ENCODE results near the gene CFAP99. TPM values are rescaled to one million over a fixed set of nuclear protein-coding genes. Genes with fewer than 3 reads are reported as not detected.

CFAP99 gene
- total and polyA plus RNA-seq, 2 donors (not counting 1 experiment from before 2014, with no cell fraction given): under 0.01 TPM; not detected in 1

DNA sequence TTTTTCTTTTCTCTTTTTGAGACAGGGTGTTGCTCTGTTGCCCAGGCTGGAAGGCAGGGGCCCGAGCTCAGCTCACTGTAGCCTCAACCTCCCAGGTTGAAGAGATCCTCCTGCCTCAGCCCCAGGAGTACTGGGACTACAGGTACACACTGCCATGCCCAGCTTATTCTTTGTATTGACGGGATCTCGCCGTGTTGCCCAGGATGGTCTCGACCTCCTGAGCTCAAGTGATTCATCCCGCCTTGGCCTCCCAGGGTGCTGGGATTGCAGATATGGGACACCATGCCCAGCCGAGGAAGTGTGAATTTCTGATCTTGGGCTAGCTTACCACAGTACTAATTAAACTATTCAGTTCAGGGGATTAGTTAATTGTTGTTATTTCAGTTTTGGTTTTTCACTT lies 89.1 kb downstream of the CFAP99 start:
- peaks cover 14% of the 10 kb centered on the region for H3K79me2 ChIP-seq (ENCODE audit: control insufficient read depth, insufficient read depth, low read length)
- H3K9me3 ChIP-seq (ENCODE audit: control insufficient read depth, insufficient read depth, low read depth, low read length): no peaks in the 10 kb centered on the region
- H4K20me1 ChIP-seq (ENCODE audit: control insufficient read depth, extremely low read depth, insufficient read depth, low read length): no peaks in the 10 kb centered on the region
- H3K36me3 ChIP-seq (ENCODE audit: control insufficient read depth, insufficient read depth, low read length): peaks cover 20% of the 10 kb centered on the region
- H3K27me3 ChIP-seq (ENCODE audit: control insufficient read depth, insufficient read depth, low read length): no peaks in the 10 kb centered on the region
- no peak overlapping the region for H2AFZ ChIP-seq (ENCODE audit: low read length)
- no peak for DNase-seq (ENCODE audit: low read depth in 2 of 2)
- no peak overlapping the region for H3K9ac ChIP-seq (ENCODE audit: insufficient read depth, low read length)
- H3K4me2 ChIP-seq (ENCODE audit: extremely low read depth, insufficient read depth, low read length): no peak overlapping the region
- H3K4me1 ChIP-seq (ENCODE audit: control insufficient read depth, extremely low read depth, insufficient read depth, low read length): no peaks in the 10 kb centered on the region
- TF ChIP-seq EZH2 (IDR thresholded peaks at IDR 0.05; ENCODE audit: low read length, missing control alignments): no peak
- TF ChIP-seq, protein P1, sequence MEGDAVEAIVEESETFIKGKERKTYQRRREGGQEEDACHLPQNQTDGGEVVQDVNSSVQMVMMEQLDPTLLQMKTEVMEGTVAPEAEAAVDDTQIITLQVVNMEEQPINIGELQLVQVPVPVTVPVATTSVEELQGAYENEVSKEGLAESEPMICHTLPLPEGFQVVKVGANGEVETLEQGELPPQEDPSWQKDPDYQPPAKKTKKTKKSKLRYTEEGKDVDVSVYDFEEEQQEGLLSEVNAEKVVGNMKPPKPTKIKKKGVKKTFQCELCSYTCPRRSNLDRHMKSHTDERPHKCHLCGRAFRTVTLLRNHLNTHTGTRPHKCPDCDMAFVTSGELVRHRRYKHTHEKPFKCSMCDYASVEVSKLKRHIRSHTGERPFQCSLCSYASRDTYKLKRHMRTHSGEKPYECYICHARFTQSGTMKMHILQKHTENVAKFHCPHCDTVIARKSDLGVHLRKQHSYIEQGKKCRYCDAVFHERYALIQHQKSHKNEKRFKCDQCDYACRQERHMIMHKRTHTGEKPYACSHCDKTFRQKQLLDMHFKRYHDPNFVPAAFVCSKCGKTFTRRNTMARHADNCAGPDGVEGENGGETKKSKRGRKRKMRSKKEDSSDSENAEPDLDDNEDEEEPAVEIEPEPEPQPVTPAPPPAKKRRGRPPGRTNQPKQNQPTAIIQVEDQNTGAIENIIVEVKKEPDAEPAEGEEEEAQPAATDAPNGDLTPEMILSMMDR (conservative IDR thresholded peaks at IDR 0.05 in 1 of 2, IDR thresholded peaks at IDR 0.05 in 1 of 2; ENCODE audit: low read depth in 1 of 2, low read length in 2 of 2): no peak
- H3K27ac ChIP-seq (ENCODE audit: insufficient read depth, low read length): no peak overlapping the region
- no peak overlapping the region for H3K4me3 ChIP-seq (replicated peaks in 1 of 4; ENCODE audit: control extremely low read depth in 1 of 4, insufficient read depth in 1 of 4, low read depth in 3 of 4, low read length in 4 of 4)

DNA sequence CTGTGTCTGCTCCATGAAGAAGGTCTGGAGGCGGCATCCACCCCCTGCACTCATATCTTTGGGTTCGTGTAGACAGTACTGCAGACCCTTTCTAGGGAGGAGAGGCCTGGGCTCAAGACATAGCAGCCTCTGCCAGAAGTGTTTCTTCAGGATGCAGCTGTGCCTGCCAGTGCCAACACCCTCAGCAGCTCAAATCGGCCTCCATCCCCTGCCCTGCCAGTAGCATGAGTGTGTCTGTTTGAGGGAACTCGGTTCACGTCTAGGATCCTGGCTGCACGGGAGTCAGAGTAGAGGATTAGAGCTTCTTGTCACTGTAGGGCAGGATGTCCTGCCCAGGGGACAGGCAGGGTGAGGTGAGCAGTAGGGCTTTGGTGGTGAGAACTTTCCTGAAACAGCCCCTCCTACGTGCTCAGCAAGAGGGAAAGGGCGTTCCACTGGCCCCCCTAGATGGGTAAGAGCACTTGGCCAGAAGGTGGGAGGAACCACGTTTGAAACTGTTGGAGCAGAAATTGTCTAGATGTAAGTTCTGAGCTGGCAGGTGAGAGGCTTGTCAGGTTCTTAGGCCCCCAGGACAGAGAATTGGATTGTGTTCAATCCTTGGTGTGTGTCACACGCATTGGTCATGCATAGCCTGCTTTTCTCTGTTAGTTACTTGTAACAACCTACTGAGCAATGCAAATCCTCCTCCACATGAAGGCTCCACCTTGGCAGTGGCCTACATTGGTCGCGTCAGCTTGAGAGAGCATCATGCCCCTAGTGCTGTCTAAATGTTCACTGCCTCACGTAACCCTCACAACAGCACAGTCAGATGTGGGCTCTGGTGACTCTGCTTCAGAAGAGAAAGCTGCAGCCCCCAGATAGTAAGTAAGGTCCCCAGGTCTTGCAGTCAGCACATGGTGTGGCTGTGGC lies 91.8 kb downstream of the CFAP99 start:
- Histone ChIP-seq H3K4me3 (replicated peaks in 1 of 4; ENCODE audit: control extremely low read depth in 1 of 4, insufficient read depth in 1 of 4, low read depth in 3 of 4, low read length in 4 of 4) (no peak overlapping the region), H3K27me3 (ENCODE audit: control insufficient read depth, insufficient read depth, low read length) (no peaks in the 10 kb centered on the region), H3K4me2 (ENCODE audit: extremely low read depth, insufficient read depth, low read length) (no peak overlapping the region), H4K20me1 (ENCODE audit: control insufficient read depth, extremely low read depth, insufficient read depth, low read length) (no peaks in the 10 kb centered on the region), H3K4me1 (ENCODE audit: control insufficient read depth, extremely low read depth, insufficient read depth, low read length) (no peaks in the 10 kb centered on the region), H3K9me3 (ENCODE audit: control insufficient read depth, insufficient read depth, low read depth, low read length) (no peaks in the 10 kb centered on the region), H3K36me3 (ENCODE audit: control insufficient read depth, insufficient read depth, low read length) (peaks cover 25% of the 10 kb centered on the region), H2AFZ (ENCODE audit: low read length) (no peak overlapping the region), H3K27ac (ENCODE audit: insufficient read depth, low read length) (no peak overlapping the region), H3K9ac (ENCODE audit: insufficient read depth, low read length) (no peak overlapping the region), H3K79me2 (ENCODE audit: control insufficient read depth, insufficient read depth, low read length) (peaks cover 14% of the 10 kb centered on the region)
- TF ChIP-seq, protein P1 (conservative IDR thresholded peaks at IDR 0.05 in 1 of 2, IDR thresholded peaks at IDR 0.05 in 1 of 2; ENCODE audit: low read depth in 1 of 2, low read length in 2 of 2): no peak
- no peak for TF ChIP-seq EZH2 (IDR thresholded peaks at IDR 0.05; ENCODE audit: low read length, missing control alignments)
- DNase-seq (ENCODE audit: low read depth in 2 of 2): no peak

DNA sequence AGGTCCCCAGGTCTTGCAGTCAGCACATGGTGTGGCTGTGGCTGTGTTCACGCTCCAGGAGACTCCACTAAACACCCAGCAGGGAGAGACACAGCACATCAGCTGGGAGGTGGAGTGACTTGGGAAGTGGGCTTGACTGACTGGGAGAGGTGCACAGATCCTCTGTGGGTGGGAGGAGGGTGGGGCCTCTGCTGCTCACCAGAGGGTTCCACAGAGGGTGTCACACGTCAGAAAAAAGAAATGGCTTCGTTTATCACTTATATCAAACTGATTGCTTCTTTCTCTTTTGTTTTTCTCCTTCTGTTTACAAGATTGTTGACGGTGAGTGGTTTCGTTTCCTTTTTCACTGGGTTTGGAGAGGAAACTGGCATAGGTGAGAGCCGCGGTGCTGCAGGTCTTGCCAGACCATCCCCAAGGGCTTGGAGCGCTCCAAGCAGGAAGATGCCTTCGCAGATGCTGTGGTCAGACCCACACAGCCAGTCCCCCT lies 92.9 kb downstream of the CFAP99 start:
- H3K36me3 ChIP-seq (ENCODE audit: control insufficient read depth, insufficient read depth, low read length): peaks cover 28% of the 10 kb centered on the region
- H4K20me1 ChIP-seq (ENCODE audit: control insufficient read depth, extremely low read depth, insufficient read depth, low read length): no peaks in the 10 kb centered on the region
- H3K4me1 ChIP-seq (ENCODE audit: control insufficient read depth, extremely low read depth, insufficient read depth, low read length): no peaks in the 10 kb centered on the region
- no peaks in the 10 kb centered on the region for H3K9me3 ChIP-seq (ENCODE audit: control insufficient read depth, insufficient read depth, low read depth, low read length)
- H3K4me2 ChIP-seq (ENCODE audit: extremely low read depth, insufficient read depth, low read length): no peak overlapping the region
- peaks cover 12% of the 10 kb centered on the region for H3K79me2 ChIP-seq (ENCODE audit: control insufficient read depth, insufficient read depth, low read length)
- no peaks in the 10 kb centered on the region for H3K27me3 ChIP-seq (ENCODE audit: control insufficient read depth, insufficient read depth, low read length)
- TF ChIP-seq EZH2 (IDR thresholded peaks at IDR 0.05; ENCODE audit: low read length, missing control alignments): no peak
- TF ChIP-seq, protein P1 (conservative IDR thresholded peaks at IDR 0.05 in 1 of 2, IDR thresholded peaks at IDR 0.05 in 1 of 2; ENCODE audit: low read depth in 1 of 2, low read length in 2 of 2): no peak
- H3K9ac ChIP-seq (ENCODE audit: insufficient read depth, low read length): no peak overlapping the region
- no peak overlapping the region for H2AFZ ChIP-seq (ENCODE audit: low read length)
- H3K4me3 ChIP-seq (replicated peaks in 1 of 4; ENCODE audit: control extremely low read depth in 1 of 4, insufficient read depth in 1 of 4, low read depth in 3 of 4, low read length in 4 of 4): no peak overlapping the region
- H3K27ac ChIP-seq (ENCODE audit: insufficient read depth, low read length): no peak overlapping the region
- DNase-seq (ENCODE audit: low read depth in 2 of 2): no peak

Measured in fibroblast of lung (primary cell).